ENCODE data around the gene KRT26. TPM values are rescaled to one million over a fixed set of nuclear protein-coding genes. Genes with fewer than 3 reads are reported as not detected.

Gene KRT26
- total RNA-seq, 1 experiment from 2014 or later: not detected

- H3K9me3 Mint-ChIP-seq: no peaks in the 10 kb centered on the region
- TF ChIP-seq CTCF (conservative IDR thresholded peaks at IDR 0.05): no peak
Observed at GRCh38 chr17:40818343-40818732, 46.3 kb upstream of the KRT26 start.

More at GRCh38 chr17:40818343-40818732, 46.3 kb upstream of the KRT26 start:
- Mint-ChIP-seq H3K36me3 (ENCODE audit: insufficient read depth in 1 of 3, low read depth in 3 of 3) (peaks cover 0 to 13% (median 10%) of the 10 kb centered on the region in 3 experiments; a peak in 5 of 7 replicates), H3K27ac (peak overlapping the region in 2 of 3 experiments; percentile 18 to 44; a peak in 3 of 7 replicates), H3K27me3 (ENCODE audit: low read depth) (peaks cover 76% of the 10 kb centered on the region), H3K4me1 (peaks cover 0 to 8% of the 10 kb centered on the region in 2 experiments; a peak in 1 of 4 replicates), H3K4me3 (peak overlapping the region; percentile 78 to 81)
- H4K91ac ChIP-seq (ENCODE audit: insufficient read length, low read depth, low read length): no peak overlapping the region
- H2BK20ac ChIP-seq (ENCODE audit: low read depth, low read length, poor library complexity, severe bottlenecking): no peak overlapping the region
- no peaks in the 10 kb centered on the region for H4K20me1 ChIP-seq (ENCODE audit: control insufficient read depth, insufficient read depth, insufficient read length)
- H2BK120ac ChIP-seq (ENCODE audit: low read depth, low read length, poor library complexity, severe bottlenecking): no peak overlapping the region
- no peak overlapping the region for H3T11ph ChIP-seq (ENCODE audit: low read length)
- H3K79me2 ChIP-seq (ENCODE audit: insufficient read depth, low read length): no peaks in the 10 kb centered on the region
- H4K5ac ChIP-seq (ENCODE audit: insufficient read length, low read depth, low read length): no peak overlapping the region
- no peak overlapping the region for H3K18ac ChIP-seq (ENCODE audit: insufficient read length, low read depth, low read length)
- WGBS (ENCODE audit: extremely low coverage, insufficient read length, low lambda C conversion rate): no CpG with 5 or more reads among the region's 7 CpGs
- no peak overlapping the region for H3K27ac ChIP-seq (ENCODE audit: insufficient read length, low read depth, low read length)
- H3K4me1 ChIP-seq (ENCODE audit: insufficient read depth, low read length): no peaks in the 10 kb centered on the region
- no peak overlapping the region for H2AK5ac ChIP-seq (ENCODE audit: insufficient read length, low read length)
- H3K27me3 ChIP-seq (ENCODE audit: insufficient read depth, low read length): no peaks in the 10 kb centered on the region
- H4K8ac ChIP-seq (replicated peaks; ENCODE audit: insufficient read length, low read depth, low read length): no peak overlapping the region
- H3K56ac ChIP-seq (ENCODE audit: insufficient read length, low read depth, low read length): no peak overlapping the region
- no peak overlapping the region for H2AFZ ChIP-seq (ENCODE audit: low read length)
- peak overlapping the region; percentile 66 for H3K4me2 ChIP-seq (ENCODE audit: insufficient read depth, insufficient read length, low read length)
- no peak overlapping the region for H2BK15ac ChIP-seq (ENCODE audit: low read depth, low read length)
- no peak for DNase-seq
- peak overlapping the region; percentile 19 for H3K9ac ChIP-seq (ENCODE audit: extremely low read depth, insufficient read length, low read length)
- H3K23ac ChIP-seq (ENCODE audit: insufficient read length, low read depth, low read length): no peak overlapping the region
- no peaks in the 10 kb centered on the region for H3K9me3 ChIP-seq (ENCODE audit: control insufficient read depth, low read depth, low read length)
- no peak overlapping the region for H3K4ac ChIP-seq (ENCODE audit: low read depth, low read length)
- H2BK5ac ChIP-seq (ENCODE audit: insufficient read length, low read length): no peak overlapping the region
- H3K14ac ChIP-seq (ENCODE audit: insufficient read depth, low read length): no peak overlapping the region
- peaks cover 3% of the 10 kb centered on the region for H3K23me2 ChIP-seq (ENCODE audit: insufficient read length, low read depth, low read length, poor library complexity, severe bottlenecking)
- no peaks in the 10 kb centered on the region for H3K79me1 ChIP-seq (ENCODE audit: insufficient read depth, low read depth, low read length, poor library complexity, severe bottlenecking)
- H2BK12ac ChIP-seq (ENCODE audit: insufficient read length, low read depth, low read length): no peak overlapping the region
